Parathyroid adenoma (tissue), 2 donors: Measurements from ENCODE around the gene GAA.

Experiments used
- H2AFZ ChIP-seq: fragments of 300-600 bp; sonication (generic); one replicate; pipeline ENCODE4 v1.7.0; 2017; ENCODE audit warnings: antibody characterized with exemption, mild to moderate bottlenecking
- H3K27ac ChIP-seq: fragments of 300-600 bp; sonication (generic); one replicate; pipeline ENCODE4 v1.7.0; 2017
- H3K27me3 ChIP-seq: fragments of 300-600 bp; sonication (generic); one replicate; pipeline ENCODE4 v1.7.0; 2017; ENCODE audit warnings: low read length; ENCODE audit not compliant: control insufficient read depth, insufficient read depth
- H3K36me3 ChIP-seq: fragments of 300-600 bp; sonication (generic); one replicate; pipeline ENCODE4 v1.7.0; 2017; ENCODE audit warnings: low read length; ENCODE audit not compliant: control insufficient read depth, insufficient read depth
- H3K4me1 ChIP-seq: fragments of 300-600 bp; sonication (generic); one replicate; pipeline ENCODE4 v1.7.0; 2017; ENCODE audit warnings: control low read depth
- H3K4me2 ChIP-seq: fragments of 300-600 bp; sonication (generic); one replicate; pipeline ENCODE4 v1.7.0; 2017; ENCODE audit warnings: low read length
- H3K4me3 ChIP-seq: fragments of 300-600 bp; sonication (generic); one replicate; pipeline ENCODE4 v1.7.0; 2017; ENCODE audit warnings: low read depth, low read length
- H3K79me2 ChIP-seq: fragments of 300-600 bp; sonication (generic); one replicate; pipeline ENCODE4 v1.7.0; 2017; ENCODE audit warnings: control low read depth
- H3K9ac ChIP-seq: fragments of 300-600 bp; sonication (generic); one replicate; pipeline ENCODE4 v1.7.0; 2017; ENCODE audit warnings: mild to moderate bottlenecking
- H3K9me3 ChIP-seq: fragments of 300-600 bp; sonication (generic); one replicate; pipeline ENCODE4 v1.7.0; 2017; ENCODE audit warnings: low read length; ENCODE audit not compliant: control insufficient read depth
- CTCF ChIP-seq: fragments of 300-600 bp; sonication (generic); IDR thresholded peaks from one replicate; pipeline ENCODE4 v1.7.0; 2017; ENCODE audit warnings: antibody characterized with exemption, mild to moderate bottlenecking
- donor health status: primary hyperparathyroidism.

Gene GAA

DNA sequence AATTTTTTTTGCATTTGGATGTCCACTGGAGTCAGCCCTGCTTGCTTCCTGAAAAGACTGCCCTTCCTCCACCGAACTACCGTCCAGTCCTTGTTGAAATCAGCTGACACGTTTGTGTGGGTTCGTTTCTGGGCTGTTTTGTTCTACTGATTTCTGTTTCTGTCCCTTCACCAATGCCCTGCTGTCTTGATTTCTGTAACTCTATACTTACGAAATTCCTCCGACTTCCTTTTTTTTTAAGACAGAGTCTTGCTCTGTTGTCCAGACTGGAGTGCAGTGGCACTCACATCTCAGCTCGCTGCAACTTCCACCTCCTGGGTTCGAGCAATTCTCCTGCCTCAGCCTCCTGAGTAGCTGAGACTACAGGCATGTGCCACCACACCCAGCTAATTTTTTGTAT, 8.4 kb upstream of the GAA start:
- no peak overlapping the region for H3K4me3 ChIP-seq
- H3K9me3 ChIP-seq = no peaks in the 10 kb centered on the region

GRCh38 chr17:80095038-80095843, 6.1 kb upstream of the GAA start:
- Histone ChIP-seq H3K36me3 (no peaks in the 10 kb centered on the region), H3K27me3 (no peaks in the 10 kb centered on the region), H2AFZ (no peak overlapping the region), H3K9ac (no peak overlapping the region), H3K79me2 (no peaks in the 10 kb centered on the region), H3K27ac (no peak overlapping the region), H3K4me2 (no peak overlapping the region), H3K4me3 (no peak overlapping the region), H3K9me3 (no peaks in the 10 kb centered on the region), H3K4me1 (no peaks in the 10 kb centered on the region)
- no peak for TF ChIP-seq CTCF

More for the DNA sequence above, 8.4 kb upstream of the GAA start:
- H3K27me3 ChIP-seq = no peaks in the 10 kb centered on the region
- TF ChIP-seq CTCF = no peak
- no peaks in the 10 kb centered on the region for H3K4me1 ChIP-seq
- H3K4me2 ChIP-seq = no peak overlapping the region
- H3K9ac ChIP-seq = no peak overlapping the region
- no peaks in the 10 kb centered on the region for H3K79me2 ChIP-seq
- no peaks in the 10 kb centered on the region for H3K36me3 ChIP-seq
- H2AFZ ChIP-seq = no peak overlapping the region
- H3K27ac ChIP-seq = no peak overlapping the region

GRCh38 chr17:80095844-80096475, 5.4 kb upstream of the GAA start:
- no peaks in the 10 kb centered on the region for H3K4me1 ChIP-seq
- no peaks in the 10 kb centered on the region for H3K9me3 ChIP-seq
- no peak overlapping the region for H3K27ac ChIP-seq
- H3K79me2 ChIP-seq = no peaks in the 10 kb centered on the region
- no peak overlapping the region for H3K4me2 ChIP-seq
- no peak overlapping the region for H3K4me3 ChIP-seq
- no peak for TF ChIP-seq CTCF
- no peak overlapping the region for H3K9ac ChIP-seq
- H3K27me3 ChIP-seq = no peaks in the 10 kb centered on the region
- H3K36me3 ChIP-seq = no peaks in the 10 kb centered on the region
- no peak overlapping the region for H2AFZ ChIP-seq

DNA sequence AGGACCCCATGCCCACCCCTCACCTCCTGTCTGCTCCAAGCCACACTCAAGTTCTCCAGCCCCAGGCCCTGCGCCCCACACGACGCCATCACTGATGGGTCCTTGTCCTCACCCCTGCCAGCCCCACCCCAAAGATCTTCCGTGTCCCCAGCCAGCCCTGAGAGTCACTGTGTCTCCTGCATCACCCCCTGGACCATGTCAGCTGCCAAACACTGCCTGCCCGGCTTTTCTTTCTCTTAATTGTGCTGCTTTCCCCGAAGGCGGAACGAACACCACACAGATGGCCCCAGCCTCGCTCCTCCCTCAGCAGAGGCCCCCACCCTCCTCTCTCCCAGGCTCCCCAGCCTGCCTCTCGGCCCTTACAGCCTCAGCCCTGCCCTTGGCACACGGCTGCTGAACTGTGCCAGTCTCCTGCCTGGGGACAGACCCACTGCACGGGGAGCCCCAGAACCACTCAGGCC, 4.8 kb upstream of the GAA start:
- no peaks in the 10 kb centered on the region for H3K4me1 ChIP-seq
- H3K4me3 ChIP-seq = no peak overlapping the region
- H2AFZ ChIP-seq = no peak overlapping the region
- no peak for TF ChIP-seq CTCF
- no peak overlapping the region for H3K27ac ChIP-seq
- H3K27me3 ChIP-seq = no peaks in the 10 kb centered on the region
- no peak overlapping the region for H3K4me2 ChIP-seq
- no peak overlapping the region for H3K9ac ChIP-seq
- no peaks in the 10 kb centered on the region for H3K79me2 ChIP-seq
- no peaks in the 10 kb centered on the region for H3K36me3 ChIP-seq
- H3K9me3 ChIP-seq = no peaks in the 10 kb centered on the region
